Mononuclear cell (primary cell): ENCODE data around the gene TMLHE. TPM values are rescaled to one million over a fixed set of nuclear protein-coding genes. Genes with fewer than 3 reads are reported as not detected.
"Not testable (repeated sequence)": the region's sequence is repeated elsewhere in the genome, so short reads cannot be mapped to it uniquely, and the experiment has no call there.

Experiments used
- H3K27me3 ChIP-seq: 2 replicates; pipeline ENCODE4 v1.6.0; 2011; ENCODE audit warnings: low read length, control low read depth; ENCODE audit not compliant: insufficient read depth
- H3K4me1 ChIP-seq: 2 replicates; pipeline ENCODE4 v1.5.1; 2011; ENCODE audit warnings: mild to moderate bottlenecking, low read length, control low read depth; ENCODE audit not compliant: insufficient read depth
- H3K4me3 ChIP-seq: 2 replicates; pipeline ENCODE4 v1.5.1; 2011; ENCODE audit warnings: mild to moderate bottlenecking, low read length, moderate library complexity
- H3K9me3 ChIP-seq: 2 replicates; pipeline ENCODE4 v1.5.1; 2011; ENCODE audit warnings: low read depth, mild to moderate bottlenecking, control low read depth, low read length
- total RNA-seq: library from RNA; depleted of rRNA; stranded (reverse); fragments of >200 nt; gene quantifications from one replicate; pipeline ENCODE4 v1.2.3, GENCODE V29; 2012

TMLHE gene
- total RNA-seq, result 13.1 TPM

DNA sequence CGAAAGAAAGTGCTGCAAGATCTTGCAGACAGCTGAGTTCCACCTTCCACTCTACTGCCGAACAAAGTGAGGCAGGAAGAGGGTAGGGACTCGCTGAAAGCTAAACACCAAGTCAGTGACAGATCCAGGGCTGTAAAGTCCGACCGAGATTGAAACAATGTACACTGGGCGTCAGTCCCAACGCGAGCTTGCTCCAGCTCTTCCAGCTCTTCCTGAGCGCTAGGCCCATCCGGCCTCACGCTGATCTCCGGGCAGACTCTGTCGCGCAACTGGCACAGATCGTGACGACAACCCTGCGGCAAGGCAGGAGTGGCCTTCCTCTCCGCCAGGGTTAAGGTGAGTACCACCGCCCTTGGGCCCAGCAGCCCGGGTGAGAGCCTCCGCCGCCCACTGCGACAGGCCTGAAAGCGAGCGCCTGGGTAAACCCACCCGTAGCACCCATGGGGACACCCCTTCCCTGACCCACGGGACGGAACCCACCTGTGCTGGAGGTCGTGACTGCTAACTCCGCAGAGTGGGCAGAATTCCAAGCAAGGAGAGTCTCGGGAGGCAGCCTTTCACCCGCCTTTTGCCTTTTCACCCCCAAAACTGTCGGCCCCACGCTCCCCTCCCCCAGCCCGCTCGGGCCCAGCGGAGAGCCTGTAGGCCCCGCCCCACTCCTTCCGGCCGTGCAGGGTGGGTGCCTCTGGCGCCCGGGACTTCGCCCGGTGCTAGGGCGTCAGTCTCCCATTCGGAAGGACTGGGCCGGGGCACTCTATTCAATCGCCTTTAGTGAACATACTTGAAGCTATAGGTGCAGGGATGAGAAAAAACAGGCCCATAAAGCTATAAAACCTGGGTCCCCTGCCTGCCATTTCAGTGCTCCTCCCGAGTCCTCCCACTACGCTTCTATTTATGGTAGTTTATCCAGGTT is at the start of gene TMLHE, which contains the start of gene SPRY3:
Gene TMLHE (minus strand): TSS at position 641 of the 913 bp plus-strand sequence. CDS start 67,676 bp downstream, outside the sequence.
Gene SPRY3 (plus strand): TSS at position 275 of the 913 bp plus-strand sequence.
- H3K9me3 ChIP-seq, result no peaks in the 10 kb centered on the region
- H3K27me3 ChIP-seq, result no peaks in the 10 kb centered on the region
- peak within 1 kb of the TSS; percentile 73 for H3K4me3 ChIP-seq
- H3K4me1 ChIP-seq, result peaks cover 10% of the 10 kb centered on the region

- no peaks in the 10 kb centered on the region for H3K4me1 ChIP-seq
Observed at GRCh38 chrX:155662282-155662681, 49.5 kb upstream of the TMLHE start.

GRCh38 chrX:155645180-155645579 is 32.4 kb upstream of the TMLHE start:
- no peaks in the 10 kb centered on the region for H3K9me3 ChIP-seq
- no peaks in the 10 kb centered on the region for H3K27me3 ChIP-seq
- H3K4me1 ChIP-seq, result no peaks in the 10 kb centered on the region
- no peak overlapping the region for H3K4me3 ChIP-seq

More at GRCh38 chrX:155662282-155662681, 49.5 kb upstream of the TMLHE start:
- no peaks in the 10 kb centered on the region for H3K27me3 ChIP-seq
- H3K4me3 ChIP-seq, result no peak overlapping the region
- H3K9me3 ChIP-seq, result peaks cover 10% of the 10 kb centered on the region

GRCh38 chrX:155643240-155643639 is 30.5 kb upstream of the TMLHE start:
- Histone ChIP-seq H3K4me1 (no peaks in the 10 kb centered on the region), H3K27me3 (no peaks in the 10 kb centered on the region), H3K4me3 (no peak overlapping the region), H3K9me3 (no peaks in the 10 kb centered on the region)

- not testable (repeated sequence) for H3K27me3 ChIP-seq, H3K4me3 ChIP-seq, H3K9me3 ChIP-seq, H3K4me1 ChIP-seq
Observed at GRCh38 chrX:155641371-155641770, 28.6 kb upstream of the TMLHE start.

DNA sequence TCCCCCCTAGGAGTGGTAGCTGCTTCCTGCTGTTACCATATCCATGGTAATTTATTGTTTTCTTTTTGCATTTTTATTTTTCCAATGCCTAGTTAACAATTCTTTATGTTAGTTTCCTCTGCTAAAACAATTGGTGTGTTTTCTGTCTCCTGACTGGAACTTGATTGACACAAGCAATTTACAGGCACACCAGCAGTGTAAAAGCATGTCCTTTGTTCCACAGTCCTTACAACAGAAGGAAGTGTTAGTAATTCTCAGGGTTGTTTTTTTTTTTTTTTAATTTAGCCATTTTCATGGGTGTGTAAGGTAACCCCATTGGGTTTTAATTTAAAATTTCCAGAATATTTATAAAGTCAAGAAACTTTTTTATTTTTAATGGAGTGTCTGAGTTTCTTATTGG is 25.0 kb upstream of the TMLHE start:
- no peaks in the 10 kb centered on the region for H3K4me1 ChIP-seq
- H3K9me3 ChIP-seq, result no peaks in the 10 kb centered on the region
- H3K4me3 ChIP-seq, result no peak overlapping the region
- H3K27me3 ChIP-seq, result no peaks in the 10 kb centered on the region

- H3K9me3 ChIP-seq, H3K4me3 ChIP-seq, H3K4me1 ChIP-seq, H3K27me3 ChIP-seq: not testable (repeated sequence)
Observed at GRCh38 chrX:155635019-155635418, 22.3 kb upstream of the TMLHE start.

DNA sequence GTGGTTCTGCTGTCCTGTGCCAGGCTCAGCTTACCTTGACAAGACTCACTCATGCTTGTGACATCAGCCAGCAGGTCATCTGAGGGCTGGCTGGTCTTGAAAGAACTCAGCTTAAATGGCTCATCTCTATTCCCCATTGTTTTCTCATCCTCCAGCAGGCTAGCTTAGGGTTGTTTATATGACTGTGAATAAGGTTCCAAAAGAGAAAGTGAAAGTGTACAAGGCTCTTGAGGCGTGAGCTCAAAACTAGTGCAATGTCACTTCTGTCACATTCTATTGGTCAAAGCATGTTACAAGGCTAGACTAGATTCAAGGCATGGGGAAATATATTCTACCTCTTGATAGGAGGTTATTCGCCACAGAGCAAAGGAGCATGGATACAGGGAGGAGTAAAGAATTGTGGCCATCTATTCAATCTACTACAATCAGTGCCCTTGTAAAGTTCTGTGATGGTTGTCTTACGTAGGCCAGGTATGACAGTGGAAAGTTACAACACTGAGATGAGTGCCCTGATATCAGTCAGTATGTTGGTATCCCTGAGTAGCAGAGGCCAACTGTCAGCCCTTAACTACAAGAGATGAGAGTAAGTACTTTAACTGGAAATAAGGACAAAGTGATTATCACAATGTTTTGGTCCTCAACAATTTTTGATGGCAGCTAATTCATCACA is 19.8 kb upstream of the TMLHE start:
- Histone ChIP-seq H3K4me1 (no peaks in the 10 kb centered on the region), H3K4me3 (no peak overlapping the region), H3K9me3 (no peaks in the 10 kb centered on the region), H3K27me3 (no peaks in the 10 kb centered on the region)

DNA sequence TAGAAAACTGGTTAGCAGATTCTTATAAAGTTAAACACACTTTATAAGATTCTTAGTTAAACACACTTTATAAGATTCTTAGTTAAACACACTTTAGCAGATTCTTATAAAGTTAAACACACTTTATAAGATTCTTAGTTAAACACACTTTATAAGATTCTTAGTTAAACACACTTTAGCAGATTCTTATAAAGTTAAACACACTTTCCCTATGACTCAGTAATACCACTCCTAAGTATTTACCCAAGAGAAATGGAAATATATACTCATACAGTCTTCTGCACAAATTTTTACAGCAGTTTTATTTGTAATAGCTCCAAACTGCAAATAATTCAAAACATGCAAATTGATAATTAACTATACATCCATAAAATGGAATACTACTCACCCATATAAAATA is 7.4 kb upstream of the TMLHE start:
- not testable (repeated sequence) for H3K27me3 ChIP-seq, H3K4me3 ChIP-seq, H3K4me1 ChIP-seq, H3K9me3 ChIP-seq

GRCh38 chrX:155615938-155616337 is 3.2 kb upstream of the TMLHE start:
- no peaks in the 10 kb centered on the region for H3K27me3 ChIP-seq
- no peaks in the 10 kb centered on the region for H3K9me3 ChIP-seq
- H3K4me1 ChIP-seq, result peaks cover 7% of the 10 kb centered on the region
- no peak overlapping the region for H3K4me3 ChIP-seq

- Histone ChIP-seq H3K4me3 (no peak overlapping the region), H3K27me3 (no peaks in the 10 kb centered on the region), H3K4me1 (peaks cover 10% of the 10 kb centered on the region), H3K9me3 (no peaks in the 10 kb centered on the region)
Observed at GRCh38 chrX:155613927-155614559, 1.3 kb upstream of the TMLHE start.

GRCh38 chrX:155611302-155611701 is 1.4 kb downstream of the TMLHE start:
- no peaks in the 10 kb centered on the region for H3K9me3 ChIP-seq
- no peak overlapping the region for H3K4me3 ChIP-seq
- peaks cover 10% of the 10 kb centered on the region for H3K4me1 ChIP-seq

GRCh38 chrX:155592981-155593380 is 19.8 kb downstream of the TMLHE start:
- Histone ChIP-seq H3K4me3 (no peak overlapping the region), H3K4me1 (no peaks in the 10 kb centered on the region), H3K27me3 (no peaks in the 10 kb centered on the region), H3K9me3 (peaks cover 26% of the 10 kb centered on the region)

More at GRCh38 chrX:155611302-155611701, 1.4 kb downstream of the TMLHE start:
- no peaks in the 10 kb centered on the region for H3K27me3 ChIP-seq

- H3K4me1 ChIP-seq, result no peaks in the 10 kb centered on the region
- peaks cover 26% of the 10 kb centered on the region for H3K9me3 ChIP-seq
- no peak overlapping the region for H3K4me3 ChIP-seq
- no peaks in the 10 kb centered on the region for H3K27me3 ChIP-seq
Observed at GRCh38 chrX:155592331-155592730, 20.4 kb downstream of the TMLHE start.

DNA sequence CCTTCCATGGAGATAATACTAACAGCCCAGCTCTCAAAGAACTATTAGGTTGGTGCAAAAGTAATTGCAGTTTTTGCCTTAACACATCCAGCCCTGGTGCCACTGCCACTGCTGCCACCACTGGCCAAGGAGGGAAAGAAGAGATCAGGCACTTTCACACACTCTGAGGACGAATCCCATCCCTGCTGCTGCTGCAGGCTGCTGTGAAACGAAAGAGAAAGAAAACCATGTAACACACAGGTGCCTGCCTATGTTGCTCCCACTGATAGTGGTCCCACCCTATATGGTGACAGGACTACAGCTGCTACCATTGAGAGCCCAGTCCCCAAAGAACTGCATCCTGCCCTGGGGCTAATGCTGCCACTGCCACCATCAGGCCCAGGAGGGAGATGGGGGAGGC is 35.1 kb downstream of the TMLHE start:
- Histone ChIP-seq H3K9me3 (no peaks in the 10 kb centered on the region), H3K4me1 (no peaks in the 10 kb centered on the region), H3K4me3 (no peak overlapping the region), H3K27me3 (no peaks in the 10 kb centered on the region)
